ENCODE measurements around the gene PRKACG. TPM values are rescaled to one million over a fixed set of nuclear protein-coding genes. Genes with fewer than 3 reads are reported as not detected.

PRKACG gene
- total RNA-seq, 1 experiment from 2014 or later = not detected

DNA sequence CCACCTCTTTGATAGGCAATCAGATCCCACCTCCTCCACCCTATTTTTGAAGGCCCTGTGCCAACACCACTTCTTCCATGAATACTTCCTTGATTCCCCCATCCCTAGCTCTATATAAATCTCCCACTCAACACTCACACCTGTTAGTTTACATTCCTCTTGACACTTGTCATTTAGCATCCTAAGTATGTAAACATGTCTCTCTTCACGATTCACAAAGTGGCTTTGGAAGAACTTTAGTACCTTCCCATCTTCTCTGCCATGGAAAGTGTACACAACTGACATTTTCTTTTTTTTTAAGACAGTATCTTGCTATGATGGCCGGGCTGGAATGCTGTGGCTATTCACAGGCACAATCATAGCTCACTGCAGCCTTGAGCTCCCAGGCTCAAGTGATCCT is 20.2 kb upstream of the PRKACG start:
- H3K4me1 Mint-ChIP-seq (ENCODE audit: low read depth, unreplicated experiment) = no peaks in the 10 kb centered on the region
- intact Hi-C loops (cut with micrococcal nuclease; ENCODE audit: unreplicated experiment) = no loop called here
- Histone ChIP-seq H3K4me3 (ENCODE audit: low read depth, low read length) (no peak overlapping the region), H3K27me3 (replicated peaks; ENCODE audit: control insufficient read depth, insufficient read depth, low read length) (no peaks in the 10 kb centered on the region), H3K36me3 (ENCODE audit: control insufficient read depth, insufficient read depth, low read length) (no peaks in the 10 kb centered on the region), H3K9me3 (no peaks in the 10 kb centered on the region), H3K4me1 (no peaks in the 10 kb centered on the region)
- H3K9me3 Mint-ChIP-seq (ENCODE audit: unreplicated experiment) = no peaks in the 10 kb centered on the region
- ChIA-PET CTCF (no interaction called here), POLR2A (no interaction called here)
- no peak overlapping the region for H3K4me3 Mint-ChIP-seq (ENCODE audit: unreplicated experiment)
- H3K36me3 Mint-ChIP-seq (ENCODE audit: insufficient read depth, unreplicated experiment) = no peaks in the 10 kb centered on the region
- H3K27me3 Mint-ChIP-seq (ENCODE audit: insufficient read depth, unreplicated experiment) = no peaks in the 10 kb centered on the region
- no peak overlapping the region for H3K27ac Mint-ChIP-seq (ENCODE audit: unreplicated experiment)
- TF ChIP-seq, protein P1, sequence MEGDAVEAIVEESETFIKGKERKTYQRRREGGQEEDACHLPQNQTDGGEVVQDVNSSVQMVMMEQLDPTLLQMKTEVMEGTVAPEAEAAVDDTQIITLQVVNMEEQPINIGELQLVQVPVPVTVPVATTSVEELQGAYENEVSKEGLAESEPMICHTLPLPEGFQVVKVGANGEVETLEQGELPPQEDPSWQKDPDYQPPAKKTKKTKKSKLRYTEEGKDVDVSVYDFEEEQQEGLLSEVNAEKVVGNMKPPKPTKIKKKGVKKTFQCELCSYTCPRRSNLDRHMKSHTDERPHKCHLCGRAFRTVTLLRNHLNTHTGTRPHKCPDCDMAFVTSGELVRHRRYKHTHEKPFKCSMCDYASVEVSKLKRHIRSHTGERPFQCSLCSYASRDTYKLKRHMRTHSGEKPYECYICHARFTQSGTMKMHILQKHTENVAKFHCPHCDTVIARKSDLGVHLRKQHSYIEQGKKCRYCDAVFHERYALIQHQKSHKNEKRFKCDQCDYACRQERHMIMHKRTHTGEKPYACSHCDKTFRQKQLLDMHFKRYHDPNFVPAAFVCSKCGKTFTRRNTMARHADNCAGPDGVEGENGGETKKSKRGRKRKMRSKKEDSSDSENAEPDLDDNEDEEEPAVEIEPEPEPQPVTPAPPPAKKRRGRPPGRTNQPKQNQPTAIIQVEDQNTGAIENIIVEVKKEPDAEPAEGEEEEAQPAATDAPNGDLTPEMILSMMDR (IDR thresholded peaks at IDR 0.05; ENCODE audit: insufficient read depth in 1 of 2, low read depth in 1 of 2, low read length in 1 of 2, severe bottlenecking in 1 of 2, unreplicated experiment in 1 of 2) = no peak
- DNase-seq = no peak
- BruUV-seq (replicated peaks) = no TSS peak

DNA sequence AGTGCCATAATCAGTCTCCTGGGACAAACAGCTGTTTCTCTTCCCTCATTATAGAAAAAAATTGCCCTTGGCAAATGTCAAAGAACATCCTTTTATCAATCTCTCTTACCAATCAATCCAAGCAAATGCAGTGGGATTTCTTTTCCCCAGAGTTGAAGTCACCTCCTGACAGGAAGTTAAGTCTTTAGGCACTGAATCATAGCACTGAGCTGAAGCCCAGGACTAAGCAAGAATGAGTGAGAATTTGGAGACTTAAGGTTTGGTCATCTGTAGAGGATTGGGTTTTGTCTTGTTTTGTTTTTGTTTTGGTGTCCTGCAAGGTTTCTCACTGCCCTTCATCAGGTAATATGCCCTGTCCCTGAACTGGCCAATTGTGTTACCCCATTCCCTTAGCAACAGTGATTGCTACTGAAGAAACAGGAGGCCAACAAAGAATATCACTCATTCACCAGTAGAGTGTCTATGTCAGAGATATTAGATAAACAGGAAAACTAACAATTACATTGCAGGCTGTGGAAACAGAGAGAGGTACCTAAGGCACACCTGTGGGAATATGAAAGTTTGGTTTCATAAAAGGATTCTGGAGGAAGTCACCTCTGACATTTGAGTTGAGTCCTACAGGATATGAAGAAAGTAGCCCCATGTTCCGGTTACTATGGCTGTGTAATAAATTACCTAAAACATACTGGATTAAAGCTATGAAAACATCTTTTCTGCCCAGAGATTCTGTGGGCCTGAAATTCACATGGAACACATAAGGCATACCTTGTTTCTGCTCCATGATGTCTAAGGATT is 17.1 kb upstream of the PRKACG start:
- Histone ChIP-seq H3K9me3 (no peaks in the 10 kb centered on the region), H3K27me3 (replicated peaks; ENCODE audit: control insufficient read depth, insufficient read depth, low read length) (no peaks in the 10 kb centered on the region), H3K36me3 (ENCODE audit: control insufficient read depth, insufficient read depth, low read length) (no peaks in the 10 kb centered on the region), H3K4me3 (ENCODE audit: low read depth, low read length) (no peak overlapping the region), H3K4me1 (no peaks in the 10 kb centered on the region)
- DNase-seq = no peak
- Mint-ChIP-seq H3K27me3 (ENCODE audit: insufficient read depth, unreplicated experiment) (no peaks in the 10 kb centered on the region), H3K4me1 (ENCODE audit: low read depth, unreplicated experiment) (no peaks in the 10 kb centered on the region), H3K4me3 (ENCODE audit: unreplicated experiment) (no peak overlapping the region), H3K36me3 (ENCODE audit: insufficient read depth, unreplicated experiment) (no peaks in the 10 kb centered on the region), H3K27ac (ENCODE audit: unreplicated experiment) (no peak overlapping the region), H3K9me3 (ENCODE audit: unreplicated experiment) (no peaks in the 10 kb centered on the region)
- POLR2A ChIA-PET = no interaction called here
- no TSS peak for BruUV-seq (replicated peaks)
- intact Hi-C loops (cut with micrococcal nuclease; ENCODE audit: unreplicated experiment) = no loop called here
- CTCF ChIA-PET = no interaction called here
- TF ChIP-seq, protein P1 (IDR thresholded peaks at IDR 0.05; ENCODE audit: insufficient read depth in 1 of 2, low read depth in 1 of 2, low read length in 1 of 2, severe bottlenecking in 1 of 2, unreplicated experiment in 1 of 2) = no peak

DNA sequence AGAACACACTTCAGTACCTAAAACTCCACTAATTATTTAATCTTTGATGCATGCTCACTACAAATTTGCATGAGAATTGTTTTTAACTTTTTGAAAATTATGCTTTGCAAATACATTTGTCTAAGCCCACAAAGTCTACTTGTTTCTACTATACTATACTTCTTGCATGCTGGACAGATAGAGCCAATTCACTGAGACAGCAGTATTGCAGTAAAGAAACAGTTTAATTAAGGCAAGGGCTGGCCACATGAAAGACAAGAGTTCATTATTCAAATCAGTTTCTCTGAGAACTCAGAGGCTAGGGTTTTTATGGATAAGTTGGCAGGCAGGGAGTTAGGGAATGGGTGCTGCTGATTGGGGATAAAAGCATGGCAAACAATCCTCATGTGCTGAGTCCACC is 15.6 kb upstream of the PRKACG start:
- ChIA-PET CTCF (no interaction called here), POLR2A (no interaction called here)
- no peaks in the 10 kb centered on the region for H3K4me1 ChIP-seq
- H3K4me1 Mint-ChIP-seq (ENCODE audit: low read depth, unreplicated experiment) = no peaks in the 10 kb centered on the region
- no peaks in the 10 kb centered on the region for H3K36me3 Mint-ChIP-seq (ENCODE audit: insufficient read depth, unreplicated experiment)
- no peak overlapping the region for H3K27ac Mint-ChIP-seq (ENCODE audit: unreplicated experiment)
- no peaks in the 10 kb centered on the region for H3K9me3 ChIP-seq
- intact Hi-C loops (cut with micrococcal nuclease; ENCODE audit: unreplicated experiment) = loop anchor here (5.0 kb wide), 1 partner anchor 447 kb away; no protein-coding TSS in a partner anchor
- H3K36me3 ChIP-seq (ENCODE audit: control insufficient read depth, insufficient read depth, low read length) = no peaks in the 10 kb centered on the region
- BruUV-seq (replicated peaks) = no TSS peak
- DNase-seq = no peak
- H3K4me3 ChIP-seq (ENCODE audit: low read depth, low read length) = no peak overlapping the region
- H3K27me3 Mint-ChIP-seq (ENCODE audit: insufficient read depth, unreplicated experiment) = no peaks in the 10 kb centered on the region
- H3K27me3 ChIP-seq (replicated peaks; ENCODE audit: control insufficient read depth, insufficient read depth, low read length) = no peaks in the 10 kb centered on the region
- H3K9me3 Mint-ChIP-seq (ENCODE audit: unreplicated experiment) = no peaks in the 10 kb centered on the region
- H3K4me3 Mint-ChIP-seq (ENCODE audit: unreplicated experiment) = no peak overlapping the region
- TF ChIP-seq, protein P1 (IDR thresholded peaks at IDR 0.05; ENCODE audit: insufficient read depth in 1 of 2, low read depth in 1 of 2, low read length in 1 of 2, severe bottlenecking in 1 of 2, unreplicated experiment in 1 of 2) = no peak
